HG02870 (cell line): ENCODE data around the gene REEP6.
"Not testable (repeated sequence)": the region's sequence is repeated elsewhere in the genome, so short reads cannot be mapped to it uniquely, and the experiment has no call there.

Experiments
- ATAC-seq: cut with Tn5 transposase; IDR thresholded peaks from one replicate; pipeline ENCODE4 v1.9.1; 2021; ENCODE audit warnings: mild to moderate bottlenecking, moderate library complexity; ENCODE audit not compliant: unreplicated experiment

Gene REEP6

DNA sequence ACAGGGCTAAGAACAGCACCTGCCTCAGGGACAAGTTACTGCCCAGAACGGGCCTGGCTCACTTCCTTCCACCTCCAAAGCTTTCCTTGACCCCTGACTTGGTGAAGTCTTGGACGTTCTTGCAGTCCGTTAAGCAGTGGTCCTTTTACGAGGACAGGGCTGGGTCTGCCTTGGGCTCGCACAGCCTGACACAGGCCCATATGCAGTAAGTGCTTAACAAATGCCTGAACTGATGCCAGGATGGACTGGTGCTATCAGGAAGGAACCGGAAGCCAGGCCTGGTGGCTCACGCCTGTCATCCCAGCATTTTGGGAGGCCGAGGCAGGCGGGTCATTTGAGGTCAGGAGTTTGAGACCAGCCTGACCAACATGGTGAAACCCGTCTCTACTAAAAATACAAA lies 31.1 kb downstream of the REEP6 start:
- ATAC-seq = no peak

DNA sequence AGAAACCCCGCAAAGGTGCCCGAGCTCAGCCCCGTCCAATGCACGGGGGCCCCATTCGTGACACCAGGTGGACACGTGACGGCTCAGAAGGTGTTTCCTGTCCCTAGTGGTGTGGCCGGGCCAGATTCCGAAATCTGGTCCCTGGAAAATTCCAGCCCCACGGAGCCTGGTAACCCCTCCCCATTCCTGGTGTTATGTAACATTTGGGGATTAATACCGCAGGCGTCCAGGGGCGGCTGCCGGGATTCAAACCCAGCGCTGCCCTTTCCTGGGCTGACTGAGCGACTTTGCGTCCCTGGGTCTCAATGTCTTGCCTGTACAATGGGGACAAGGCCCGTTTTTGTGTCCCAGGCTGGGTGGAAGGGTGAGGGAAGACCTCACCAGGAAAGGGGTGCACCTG lies 31.9 kb downstream of the REEP6 start:
- ATAC-seq = no peak

DNA sequence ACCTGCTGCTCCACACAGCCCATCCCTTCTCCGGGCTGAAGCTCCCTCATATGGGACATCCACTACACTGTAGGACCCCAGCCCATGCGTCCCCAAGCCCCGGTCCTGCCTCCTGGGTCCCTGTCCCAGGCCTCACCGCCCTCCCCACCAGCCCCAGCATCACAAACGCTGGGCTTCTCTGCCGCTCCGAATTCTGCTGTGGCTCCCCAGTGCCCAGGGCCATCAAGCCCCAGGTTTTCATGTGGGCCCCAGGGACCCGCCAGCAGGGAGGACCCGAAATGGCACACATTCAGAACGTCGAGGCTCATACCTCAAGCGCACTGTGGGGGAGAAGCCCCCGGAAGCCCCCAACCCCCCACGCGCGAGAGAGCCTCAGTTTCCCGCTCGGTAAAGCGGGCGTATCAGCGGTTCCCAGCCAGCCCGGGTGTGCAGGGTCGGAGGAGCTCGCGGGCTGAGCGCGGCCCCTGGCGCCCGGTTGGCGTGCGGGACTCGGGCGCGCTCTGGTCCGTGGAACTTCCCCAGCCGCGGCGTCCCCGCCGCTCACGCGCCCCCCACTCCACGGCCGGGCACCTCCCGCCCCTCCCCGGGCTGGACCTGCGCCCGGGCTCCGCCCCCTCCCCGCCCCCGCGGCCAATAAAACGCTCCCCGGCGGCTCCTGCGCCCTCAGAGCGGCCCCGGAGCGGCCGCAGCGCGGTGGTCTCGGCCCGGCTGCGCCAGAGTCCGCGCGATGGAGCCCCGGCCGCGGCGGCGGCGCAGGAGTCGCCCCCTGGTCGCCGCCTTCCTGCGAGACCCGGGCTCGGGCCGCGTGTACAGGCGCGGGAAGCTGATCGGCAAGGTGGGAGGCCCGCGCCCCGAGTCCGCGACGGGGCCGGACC lies 32.7 kb downstream of the REEP6 start, which contains the start of gene PLK5:
Gene PLK5, plus strand, starts transcription at position 666 of the 875 bp plus-strand sequence. CDS start 2,920 bp downstream, outside the sequence.
- no peak for ATAC-seq

DNA sequence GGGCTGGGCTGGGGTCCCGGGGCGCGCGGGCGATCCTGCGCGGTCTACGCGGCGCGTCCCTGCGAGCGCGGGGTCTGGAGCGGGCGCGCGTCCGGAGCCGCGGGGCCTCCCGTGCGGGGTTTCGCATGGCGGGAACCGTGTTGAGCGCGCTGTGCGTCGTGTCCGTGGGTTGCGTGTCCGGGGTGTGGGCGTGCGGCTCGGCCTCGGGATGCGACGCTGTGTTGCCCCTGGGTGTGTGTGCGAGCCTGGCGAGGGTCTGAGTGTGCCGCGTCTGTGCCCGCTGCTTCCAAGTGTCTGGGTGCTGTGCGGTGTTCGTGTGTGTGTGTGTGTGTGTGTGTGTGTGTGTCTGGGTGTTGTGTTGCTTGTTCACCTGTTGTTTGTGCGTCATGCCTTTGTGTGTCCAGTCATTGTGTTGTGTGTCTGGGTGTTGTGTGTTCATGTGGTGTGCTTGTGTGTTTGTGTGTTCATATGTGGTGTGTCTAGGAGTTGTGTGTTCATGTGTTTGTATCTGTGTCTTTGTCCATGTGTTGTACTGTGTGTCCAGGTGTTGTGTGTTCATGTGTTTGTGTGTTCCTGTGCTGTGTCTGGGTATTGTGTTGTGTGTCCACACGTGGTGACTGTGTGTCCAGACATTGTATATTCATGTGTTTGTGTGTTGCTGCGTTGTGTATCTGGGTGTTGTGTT lies 33.4 kb downstream of the REEP6 start:
- no peak for ATAC-seq

DNA sequence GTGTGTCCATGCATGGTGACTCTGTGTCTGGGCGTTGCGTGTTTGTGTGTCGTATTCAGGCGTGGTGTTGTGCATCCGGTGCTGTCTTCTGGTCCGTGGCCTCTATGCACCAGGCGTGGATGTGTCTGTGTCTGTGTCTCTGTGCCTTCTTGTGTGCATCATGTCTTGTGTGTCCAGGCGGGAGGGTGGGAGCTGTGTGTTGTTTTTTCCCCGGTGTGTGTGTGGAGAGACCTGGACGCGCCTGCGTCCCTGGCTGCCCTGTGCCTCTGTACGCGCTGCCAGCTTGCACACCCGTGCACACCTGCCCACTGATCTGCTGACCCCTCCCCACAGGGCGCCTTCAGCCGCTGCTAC lies 34.0 kb downstream of the REEP6 start:
- no peak for ATAC-seq

DNA sequence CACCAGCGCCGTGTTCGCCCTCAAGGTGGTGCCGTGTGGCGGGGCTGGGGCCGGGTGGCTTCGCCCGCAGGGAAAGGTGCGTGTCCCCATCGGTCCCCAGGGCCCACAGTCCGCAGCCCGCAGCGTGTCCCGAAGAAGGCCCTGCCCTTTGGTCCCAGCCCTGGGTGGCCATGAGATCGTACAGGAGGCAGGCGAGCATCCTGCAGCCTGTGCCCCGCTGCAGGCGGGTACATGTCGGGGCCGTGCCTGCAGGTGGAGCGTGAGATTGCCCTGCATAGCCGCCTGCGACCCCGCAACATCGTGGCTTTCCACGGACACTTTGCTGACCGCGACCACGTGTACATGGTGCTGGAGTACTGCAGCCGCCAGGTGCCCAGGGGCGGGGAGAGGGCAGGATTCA lies 34.4 kb downstream of the REEP6 start:
- ATAC-seq = no peak

DNA sequence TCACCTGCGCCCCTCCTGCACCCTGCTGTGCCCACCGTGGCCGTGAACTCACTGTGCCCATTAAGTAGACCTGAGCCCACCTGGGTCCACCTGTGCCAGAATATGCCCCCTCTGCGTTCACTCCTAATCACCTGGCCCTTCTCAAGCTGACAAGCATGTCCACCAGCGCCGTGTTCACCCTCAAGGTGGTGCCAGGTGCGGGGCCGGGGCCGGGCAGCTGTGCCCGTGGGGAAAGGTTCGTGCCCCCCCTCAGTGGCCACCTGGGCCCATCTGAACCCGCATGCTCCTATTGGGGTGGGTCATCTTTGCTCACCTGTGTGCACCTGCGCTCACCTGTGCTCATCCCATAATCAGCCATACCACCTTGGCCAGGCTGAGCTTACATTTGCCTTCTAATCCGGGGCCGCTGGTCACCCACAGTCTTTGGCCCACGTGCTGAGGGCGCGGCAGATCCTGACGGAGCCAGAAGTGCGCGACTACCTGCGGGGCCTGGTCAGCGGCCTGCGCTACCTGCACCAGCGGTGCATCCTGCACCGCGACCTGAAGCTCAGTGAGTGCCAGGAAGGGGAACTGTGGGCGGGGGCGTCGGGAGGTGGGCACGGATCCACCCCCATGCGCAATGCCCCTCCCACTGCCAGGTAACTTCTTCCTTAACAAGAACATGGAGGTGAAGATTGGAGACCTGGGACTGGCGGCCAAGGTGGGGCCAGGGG lies 35.2 kb downstream of the REEP6 start:
- ATAC-seq = no peak

DNA sequence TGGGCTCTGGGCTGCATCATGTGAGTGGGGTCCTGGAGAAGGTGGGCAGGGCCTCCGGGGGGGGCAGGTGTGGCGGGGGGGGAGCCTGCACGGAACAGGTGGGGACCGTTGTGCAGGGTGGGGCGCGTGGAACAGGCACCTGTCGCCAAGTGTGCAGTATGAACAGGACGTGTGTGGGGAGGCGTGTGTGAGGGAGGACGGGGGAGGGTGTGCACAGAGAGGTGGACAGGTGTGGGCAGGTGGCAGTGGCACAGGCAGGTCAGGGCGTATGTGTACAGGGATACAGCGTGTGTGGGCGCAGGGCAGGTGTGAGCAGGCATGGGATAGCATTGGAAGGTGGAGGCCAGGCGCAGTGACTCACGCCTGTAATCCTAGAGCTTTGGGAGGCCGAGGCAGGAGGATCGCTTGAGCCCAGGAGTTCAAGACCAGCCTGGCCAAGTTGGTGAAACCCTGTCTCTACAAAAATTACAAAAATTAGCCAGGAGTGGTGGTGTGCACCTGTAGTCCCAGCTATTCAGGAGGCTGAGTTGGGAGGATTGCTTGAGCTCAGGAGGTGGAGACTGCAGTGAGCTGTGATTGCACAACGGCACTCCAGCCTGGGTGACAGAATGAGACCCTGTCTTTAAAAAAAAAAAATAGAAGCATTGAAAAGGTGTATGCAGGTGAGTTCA lies 36.1 kb downstream of the REEP6 start:
- no peak for ATAC-seq

DNA sequence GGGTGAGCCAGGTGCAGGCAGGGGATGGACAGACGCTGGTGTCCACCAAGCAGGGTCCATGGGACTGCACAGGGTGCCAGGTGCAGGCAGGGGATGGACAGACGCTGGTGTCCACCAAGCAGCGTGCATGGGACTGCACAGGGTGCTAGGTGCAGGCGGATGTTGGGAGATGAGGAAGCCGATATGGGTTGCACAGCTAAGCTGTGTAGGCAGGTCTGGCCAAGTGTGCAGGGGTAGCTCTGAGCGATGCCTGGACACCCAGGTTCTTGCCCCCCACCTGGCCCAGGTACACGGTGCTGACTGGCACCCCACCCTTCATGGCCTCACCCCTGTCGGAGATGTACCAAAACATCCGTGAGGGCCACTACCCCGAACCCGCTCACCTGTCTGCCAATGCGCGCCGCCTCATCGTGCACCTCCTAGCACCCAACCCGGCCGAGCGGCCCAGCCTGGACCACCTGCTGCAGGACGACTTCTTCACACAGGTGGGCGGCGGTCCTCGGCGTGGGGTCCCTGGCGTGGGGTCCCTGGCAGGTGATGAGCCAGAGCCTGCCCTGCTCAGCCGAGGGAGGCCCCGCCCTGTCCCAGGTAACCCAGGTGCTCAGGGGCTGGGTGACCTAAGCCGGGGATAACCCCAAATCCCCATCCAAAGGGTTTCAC lies 36.8 kb downstream of the REEP6 start:
- ATAC-seq = no peak

DNA sequence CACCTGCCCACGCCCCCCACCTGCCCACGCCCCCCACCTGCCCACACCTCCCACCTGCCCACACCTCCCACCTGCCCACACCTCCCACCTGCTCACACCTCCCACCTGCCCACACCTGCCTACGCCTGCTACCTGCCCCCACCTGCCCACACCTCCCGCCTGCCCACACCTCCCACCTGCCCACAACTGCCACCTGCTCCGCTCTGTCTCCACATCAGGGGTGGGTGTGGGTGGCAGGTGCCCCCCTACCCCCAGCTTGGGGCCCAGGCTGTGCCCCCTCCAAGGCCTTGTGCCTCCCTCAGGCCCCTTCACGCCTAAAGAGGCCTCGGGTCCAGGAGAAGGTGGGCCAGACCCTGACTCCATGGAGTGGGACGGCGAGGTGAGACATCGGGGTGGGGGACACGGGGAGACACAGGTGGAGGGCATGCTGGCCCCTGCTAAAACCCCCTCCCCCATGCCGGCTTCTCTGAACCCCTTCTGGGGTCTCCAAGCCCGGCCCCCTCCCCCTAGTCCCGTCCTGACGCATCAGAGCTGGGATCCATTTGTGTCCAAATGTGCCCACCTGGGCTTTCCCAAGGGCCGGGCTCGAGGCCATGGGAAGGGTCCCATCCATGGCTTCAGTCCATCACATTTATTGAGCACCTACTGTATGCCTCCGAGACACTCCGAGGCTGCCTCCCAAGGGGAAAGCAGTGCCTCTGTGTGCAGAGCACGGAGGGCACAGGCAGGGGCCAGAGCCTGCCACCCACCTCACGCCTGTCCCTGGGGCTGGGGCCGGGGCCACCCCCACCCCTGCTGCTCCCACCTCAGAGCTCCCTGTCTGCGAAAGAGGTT lies 37.8 kb downstream of the REEP6 start:
- ATAC-seq = no peak

DNA sequence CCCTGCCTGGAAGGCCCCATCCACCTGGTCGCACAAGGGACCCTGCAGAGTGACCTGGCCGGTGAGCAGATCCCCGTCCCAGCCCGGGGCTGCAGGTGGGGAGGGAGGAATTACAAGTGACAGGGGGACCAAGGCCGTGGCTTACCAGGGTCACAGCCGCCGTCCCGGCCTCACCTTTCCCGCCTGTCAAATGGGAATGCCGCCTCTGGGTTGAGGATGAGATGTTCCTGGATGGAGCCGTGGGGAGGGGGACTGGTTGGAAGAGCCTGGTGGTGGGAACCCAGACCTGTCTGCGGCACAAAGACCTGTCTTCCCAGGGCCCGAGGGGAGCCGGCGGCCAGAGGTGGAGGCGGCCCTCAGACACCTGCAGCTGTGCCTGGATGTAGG lies 38.4 kb downstream of the REEP6 start:
- ATAC-seq = no peak

DNA sequence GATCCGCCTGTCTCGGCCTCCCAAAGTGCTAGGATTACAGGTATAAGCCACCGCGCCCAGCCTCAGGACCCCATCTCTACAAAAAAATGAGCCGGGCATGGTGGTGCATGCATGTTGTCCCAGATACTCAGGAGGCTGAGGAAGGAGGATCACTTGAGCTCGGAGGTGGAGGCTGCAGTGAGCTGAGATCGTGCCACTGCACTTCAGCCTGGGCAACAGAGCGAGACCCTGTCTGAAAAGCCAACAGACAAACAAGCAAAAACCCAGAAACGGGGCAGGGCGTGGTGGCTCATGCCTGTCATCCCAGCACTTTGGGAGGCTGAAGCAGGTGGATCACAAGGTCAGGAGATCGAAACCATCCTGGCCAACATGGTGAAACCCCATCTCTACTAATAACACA lies 39.9 kb downstream of the REEP6 start:
- ATAC-seq = not testable (repeated sequence)

DNA sequence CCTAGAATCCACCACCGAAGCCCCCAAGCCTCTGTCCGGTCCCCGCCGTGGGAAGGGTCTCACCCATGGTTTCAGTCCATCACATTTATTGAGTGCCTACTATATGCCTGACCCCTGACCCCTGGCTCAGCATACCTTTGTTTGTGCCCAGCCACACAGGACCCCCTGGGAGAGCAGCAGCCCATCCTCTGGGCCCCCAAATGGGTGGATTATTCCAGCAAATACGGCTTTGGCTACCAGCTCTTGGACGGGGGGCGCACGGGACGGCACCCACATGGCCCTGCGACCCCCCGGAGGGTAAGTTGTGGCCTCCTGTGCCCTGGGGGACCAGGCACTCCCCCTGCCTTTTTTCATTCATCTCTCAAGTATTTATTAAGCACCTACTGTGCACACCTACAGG lies 40.6 kb downstream of the REEP6 start:
- no peak for ATAC-seq

DNA sequence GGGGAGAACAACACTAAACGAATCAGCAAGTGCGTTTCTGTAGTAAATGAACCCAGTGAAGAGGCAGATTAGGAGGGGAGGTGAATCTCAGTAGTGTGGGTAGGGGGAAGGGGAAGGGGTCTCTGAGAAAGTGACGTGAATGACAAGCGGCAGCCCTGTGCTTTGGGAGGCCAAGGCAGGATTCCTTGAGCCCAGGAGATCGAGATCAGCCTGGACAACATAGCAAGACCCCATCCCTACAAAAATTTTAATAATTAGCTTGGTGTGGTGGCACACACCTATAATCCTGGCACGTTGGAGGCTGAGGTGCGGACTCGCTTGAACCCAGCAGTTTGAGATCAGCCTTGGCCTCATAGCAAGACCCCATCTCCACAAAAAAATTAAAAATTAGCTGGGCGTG lies 41.0 kb downstream of the REEP6 start:
- no peak for ATAC-seq

DNA sequence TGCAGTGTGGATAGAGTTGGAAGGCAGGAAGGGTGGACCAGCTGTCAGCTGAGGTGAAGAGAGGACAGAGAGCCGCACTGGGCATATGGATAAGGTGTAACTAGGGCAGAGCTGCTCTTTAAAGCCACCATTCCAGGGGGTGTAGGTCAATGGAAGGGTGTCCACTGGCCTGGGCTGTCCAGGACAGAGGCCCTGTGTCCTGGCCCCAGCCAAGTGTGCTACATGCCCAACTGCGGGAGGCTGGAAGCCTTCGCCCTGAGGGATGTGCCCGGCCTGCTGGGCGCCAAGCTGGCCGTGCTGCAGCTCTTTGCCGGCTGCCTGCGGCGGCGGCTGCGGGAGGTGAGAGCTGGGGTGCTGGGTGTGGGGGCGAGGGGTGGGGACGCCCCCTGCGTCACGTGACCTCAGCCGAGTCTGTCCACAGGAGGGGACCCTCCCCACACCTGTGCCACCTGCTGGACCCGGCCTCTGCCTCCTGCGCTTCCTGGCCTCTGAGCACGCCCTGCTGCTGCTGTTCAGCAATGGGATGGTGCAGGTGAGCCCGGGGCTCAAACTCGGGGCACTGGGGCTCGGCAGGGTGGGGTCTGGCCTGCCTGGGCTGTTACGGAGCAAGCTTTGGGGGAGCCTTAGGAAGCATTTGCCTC lies 42.6 kb downstream of the REEP6 start:
- ATAC-seq = no peak

DNA sequence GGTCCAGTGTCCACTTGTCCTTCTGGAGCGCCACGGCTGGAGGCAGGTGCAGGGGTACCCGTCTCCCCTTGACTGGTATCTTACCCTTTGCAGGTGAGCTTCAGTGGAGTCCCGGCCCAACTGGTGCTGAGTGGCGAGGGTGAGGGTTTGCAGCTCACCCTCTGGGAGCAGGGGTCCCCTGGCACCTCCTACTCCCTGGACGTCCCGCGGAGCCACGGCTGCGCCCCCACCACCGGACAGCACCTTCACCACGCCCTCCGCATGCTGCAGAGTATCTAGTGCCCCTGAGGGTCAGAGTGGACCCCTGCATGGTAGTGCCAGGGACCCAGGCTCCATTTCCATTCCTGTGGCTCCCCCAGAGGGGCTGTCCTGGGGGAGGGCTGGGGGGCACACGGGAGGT lies 44.0 kb downstream of the REEP6 start:
- ATAC-seq = no peak

DNA sequence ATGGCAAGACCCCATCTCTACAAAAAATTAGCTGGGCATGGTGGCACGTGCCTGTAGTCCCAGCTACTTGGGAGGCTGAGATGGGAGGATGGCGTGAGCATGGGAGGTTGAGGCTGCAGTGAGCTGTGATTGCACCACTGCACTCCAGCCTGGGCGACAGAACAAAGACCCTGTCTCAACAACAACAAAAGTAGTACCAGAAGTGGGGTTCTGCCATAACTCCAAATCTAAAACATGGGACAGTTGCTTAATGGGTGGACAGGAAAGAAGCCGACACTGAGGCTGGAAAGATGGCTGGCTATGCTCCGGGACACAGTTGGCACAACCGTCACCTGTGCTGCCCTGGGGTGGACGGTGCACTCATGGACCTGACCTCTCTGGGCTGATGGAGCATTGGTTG lies 44.7 kb downstream of the REEP6 start:
- not testable (repeated sequence) for ATAC-seq

DNA sequence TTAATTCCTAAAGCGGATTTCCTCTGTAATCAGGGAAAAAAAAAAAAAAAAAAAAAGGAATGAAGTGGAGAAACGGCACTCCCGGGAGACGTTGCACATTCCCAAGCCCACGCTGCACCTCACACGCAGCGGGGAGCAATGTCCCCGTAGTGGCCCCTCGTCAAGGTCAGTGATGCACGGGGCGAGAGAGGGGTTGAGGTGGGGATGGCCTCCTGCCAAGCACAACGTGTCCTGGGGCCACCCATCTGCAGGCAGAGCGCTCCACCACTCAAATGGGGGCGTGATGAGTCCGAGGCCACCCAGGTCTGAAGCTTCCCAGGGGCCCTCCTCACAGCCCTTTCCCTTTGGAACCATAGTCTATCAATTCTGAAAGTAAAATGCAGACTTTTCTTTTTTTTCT lies 48.0 kb downstream of the REEP6 start:
- ATAC-seq = no peak

DNA sequence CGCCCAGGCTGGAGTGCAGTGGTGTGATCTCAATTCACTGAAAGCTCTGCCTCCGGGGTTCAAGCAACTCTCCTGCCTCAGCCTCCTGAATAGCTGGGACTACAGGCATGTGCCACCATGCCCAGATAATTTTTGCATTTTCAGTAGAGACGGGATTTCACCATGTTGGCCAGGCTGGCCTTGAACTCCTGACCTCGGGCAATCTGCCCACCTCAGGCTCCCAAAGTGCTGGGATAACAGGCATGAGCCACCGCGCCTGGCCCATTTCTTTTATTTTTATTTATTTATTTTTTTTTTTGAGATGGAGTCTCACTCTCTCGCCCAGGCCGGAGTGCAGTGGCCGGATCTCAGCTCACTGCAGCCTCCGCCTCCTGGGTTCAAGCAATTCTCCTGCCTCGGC lies 48.8 kb downstream of the REEP6 start:
- ATAC-seq = not testable (repeated sequence)
